A549 (cell line): Measurements from ENCODE around the gene TRIM43. TPM values are rescaled to one million over a fixed set of nuclear protein-coding genes. Genes with fewer than 3 reads are reported as not detected.

Experiments
- ATAC-seq, 2 experiments: fragments of 200-7000 bp in 1 of 2; fragments of >200 bp in 1 of 2; cut with Nextera tagmentation in 1 of 2; cut with Tn5 transposase in 1 of 2; 3 replicates each; pipeline versions ENCODE4 v1.8.0 to v1.9.1; 2018 to 2020; ENCODE audit warnings: mild to moderate bottlenecking in 1 of 2, moderate library complexity in 1 of 2
- CTCF ChIA-PET: fragments of 300-600 bp; sonication (Branson Sonifier 250); formaldehyde crosslinking; extraction: SDS; loops from one replicate; lab custom pipeline; 2021; ENCODE audit warnings: antibody characterized with exemption, inconsistent platforms; lab: Yijun Ruan, JAX
- POLR2A ChIA-PET: fragments of 350-600 bp; formaldehyde crosslinking; extraction: SDS; loops from one replicate; lab custom pipeline; 2021; ENCODE audit warnings: antibody characterized with exemption, inconsistent platforms; lab: Yijun Ruan, JAX
- DNase-seq, 2 experiments: peaks; one replicate each; pipeline versions ENCODE4 v3.0.0 to v3.0.0-alpha.2; 2011 to 2016; ENCODE audit warnings: low read depth in 1 of 2, low spot score in 1 of 2
- FAIRE-seq: peaks from 2 replicates; lab custom pipeline; 2011; peaks lifted over from hg19 to GRCh38; lab: Jason Lieb, UNC
- H3K27ac ChIP-seq, 2 experiments: fragments of >200 bp; sonication (Bioruptor Twin); formaldehyde crosslinking; 3 replicates each; pipeline ENCODE4 v1.5.1; 2016 to 2017
- H3K4me1 ChIP-seq: fragments of >200 bp; sonication (Bioruptor Twin); formaldehyde crosslinking; 3 replicates; pipeline ENCODE4 v1.6.1; 2016
- H3K4me2 ChIP-seq: fragments of >200 bp; sonication (Bioruptor Twin); formaldehyde crosslinking; 3 replicates; pipeline ENCODE4 v1.6.1; 2016
- H3K4me3 ChIP-seq: fragments of >200 bp; sonication (Bioruptor Twin); formaldehyde crosslinking; 3 replicates; pipeline ENCODE4 v1.5.1; 2016
- H3K9me3 ChIP-seq: fragments of >200 bp; sonication (Bioruptor Twin); formaldehyde crosslinking; 3 replicates; pipeline ENCODE4 v1.6.1; 2016
- BCL3 ChIP-seq: fragments of >200 bp; sonication (Bioruptor Twin); formaldehyde crosslinking; IDR thresholded peaks from 3 replicates; pipeline ENCODE4 v1.6.1; 2016
- BHLHE40 ChIP-seq: IDR thresholded peaks from 2 replicates; pipeline ENCODE4 v1.6.1; 2012; ENCODE audit warnings: low read depth, low read length, inconsistent platforms
- CEBPB ChIP-seq, 2 experiments: fragments of >200 bp in 1 of 2; sonication (Bioruptor Twin) in 1 of 2; formaldehyde crosslinking in 1 of 2; IDR thresholded peaks; 2 replicates each; pipeline ENCODE4 v1.6.1; 2012 to 2016
- CHD2 ChIP-seq: fragments of 150-350 bp; IDR thresholded peaks from 2 replicates; pipeline ENCODE4 v1.6.1; 2014; ENCODE audit warnings: low read length; ENCODE audit not compliant: partially characterized antibody
- CHD4 ChIP-seq: fragments of 200-600 bp; sonication (generic); IDR thresholded peaks from 2 replicates; pipeline ENCODE4 v1.6.1; 2016; ENCODE audit warnings: antibody characterized with exemption, mild to moderate bottlenecking, borderline replicate concordance
- CTCF ChIP-seq: fragments of >200 bp; sonication (Bioruptor Twin); formaldehyde crosslinking; IDR thresholded peaks from 3 replicates; pipeline ENCODE4 v1.5.1; 2016
- EHF ChIP-seq: fragments of 250-450 bp; sonication (Bioruptor Pico); IDR thresholded peaks from 2 replicates; pipeline ENCODE4 v1.5.0; 2020; ENCODE audit warnings: mild to moderate bottlenecking
- FOSB ChIP-seq: fragments of 250-450 bp; sonication (Bioruptor Pico); IDR thresholded peaks from 2 replicates; pipeline ENCODE4 v1.5.0; 2020; ENCODE audit warnings: mild to moderate bottlenecking, moderate library complexity
- FOSL2 ChIP-seq, 2 experiments: fragments of 450-650 bp in 1 of 2; fragments of >200 bp in 1 of 2; sonication (Bioruptor Twin) in 1 of 2; formaldehyde crosslinking; IDR thresholded peaks; 2 replicates each; pipeline versions ENCODE4 v1.5.0 to v1.6.1; 2016 to 2020; ENCODE audit warnings: mild to moderate bottlenecking in 1 of 2, moderate library complexity in 1 of 2
- HES2 ChIP-seq: fragments of >200 bp; sonication (Bioruptor Twin); formaldehyde crosslinking; IDR thresholded peaks from 2 replicates; pipeline ENCODE4 v1.6.1; 2016
- HEYL ChIP-seq: fragments of 250-450 bp; sonication (Bioruptor Pico); IDR thresholded peaks from 2 replicates; pipeline ENCODE4 v1.8.0; 2021; ENCODE audit warnings: mild to moderate bottlenecking, moderate library complexity
- HMGXB4 ChIP-seq: fragments of 250-450 bp; sonication (Bioruptor Pico); IDR thresholded peaks from 2 replicates; pipeline ENCODE4 v1.5.0; 2021; ENCODE audit warnings: mild to moderate bottlenecking, moderate library complexity, borderline replicate concordance
- JUN ChIP-seq, 2 experiments: fragments of >200 bp; sonication (Bioruptor Twin); formaldehyde crosslinking; IDR thresholded peaks; 2 replicates in 1 of 2; 3 replicates in 1 of 2; pipeline ENCODE4 v1.6.1; 2016 to 2017
- KDM5A ChIP-seq: fragments of 200-600 bp; sonication (generic); IDR thresholded peaks from 2 replicates; pipeline ENCODE4 v1.6.1; 2016; ENCODE audit warnings: antibody characterized with exemption, mild to moderate bottlenecking
- POLR2AphosphoS2 ChIP-seq: conservative IDR thresholded peaks from 2 replicates; pipeline ENCODE4 v1.6.1; 2012; ENCODE audit warnings: low read length, improper control_type of control experiment, inconsistent platforms
- RNF2 ChIP-seq: fragments of 200-600 bp; sonication (generic); IDR thresholded peaks from 2 replicates; pipeline ENCODE4 v1.6.1; 2016; ENCODE audit warnings: low read depth, mild to moderate bottlenecking, antibody characterized with exemption, moderate library complexity, borderline replicate concordance
- SMC3 ChIP-seq: fragments of >200 bp; sonication (Bioruptor Twin); formaldehyde crosslinking; IDR thresholded peaks from 3 replicates; pipeline ENCODE4 v1.6.1; 2018; ENCODE audit warnings: inconsistent platforms
- ZC3H11A ChIP-seq: fragments of 450-650 bp; IDR thresholded peaks from 2 replicates; pipeline ENCODE4 v1.6.1; 2014; ENCODE audit warnings: antibody characterized with exemption, mild to moderate bottlenecking
- ZFP36 ChIP-seq: fragments of 450-650 bp; IDR thresholded peaks from 2 replicates; pipeline ENCODE4 v1.6.1; 2014; ENCODE audit warnings: borderline replicate concordance; ENCODE audit not compliant: partially characterized antibody
- WGBS: methylation state at CpG from one replicate; pipeline ENCODE4 v1.1.6; 2017; ENCODE audit errors: missing lambda C conversion rate; 5-methylcytosine and 5-hydroxymethylcytosine counted together
- polyA plus RNA-seq, 4 experiments: library from polyadenylated mRNA; depleted of rRNA in 3 of 4; stranded (reverse); fragments of >200 nt; fragmentation: RNase III in 1 of 4; extraction: RNeasy Plus Mini Kit Qiagen cat#74134 plus additional on column Dnase treatment in 1 of 4; gene quantifications; 2 replicates in 3 of 4; 3 replicates in 1 of 4; pipeline ENCODE4 v1.2.3, GENCODE V29; 2011 to 2017

TRIM43 gene
- polyA plus RNA-seq, 2 of the 4 experiments (the other 2 are of a cell fraction): not detected

GRCh38 chr2:95552911-95553310 is 38.9 kb upstream of the TRIM43 start (continued):
- TF ChIP-seq HMGXB4 (CRISPR knock-in tag) (no peak), HES2 (no peak), FOSL2 (IDR thresholded peaks at IDR 0.05) (no peak), FOSL2 (CRISPR knock-in tag; IDR thresholded peaks at IDR 0.05) (no peak), SMC3 (no peak)
- TF ChIP-seq, all 56 proteins: peak for 0

GRCh38 chr2:95569170-95569569 is 22.6 kb upstream of the TRIM43 start:
- FAIRE-seq: no peak
- DNase-seq: no peak
- no peak overlapping the region for H3K27ac ChIP-seq
- H3K4me2 ChIP-seq: no peak overlapping the region
- H3K4me3 ChIP-seq: no peak overlapping the region
- no peaks in the 10 kb centered on the region for H3K4me1 ChIP-seq
- no peaks in the 10 kb centered on the region for H3K9me3 ChIP-seq
- TF ChIP-seq BCL3 (no peak), EHF (no peak), RNF2 (no peak), CHD2 (no peak), FOSB (CRISPR knock-in tag) (no peak), POLR2AphosphoS2 (no peak)
- POLR2A ChIA-PET: no interaction called here
- 2% methylated on average over 2 of the region's 2 CpGs for WGBS
- ATAC-seq: no peak
- CTCF ChIA-PET: no interaction called here

- H3K27ac ChIP-seq: no peak overlapping the region
- H3K9me3 ChIP-seq: no peaks in the 10 kb centered on the region
- no peak overlapping the region for H3K4me2 ChIP-seq
- ChIA-PET CTCF (no interaction called here), POLR2A (no interaction called here)
- no peak for ATAC-seq
- DNase-seq: no peak
- H3K4me1 ChIP-seq: no peaks in the 10 kb centered on the region
- no peak overlapping the region for H3K4me3 ChIP-seq
- no peak for FAIRE-seq
- TF ChIP-seq CEBPB (IDR thresholded peaks at IDR 0.05) (no peak), HEYL (CRISPR knock-in tag) (no peak), ZFP36 (no peak), JUN (IDR thresholded peaks at IDR 0.05) (no peak)
- WGBS: 4% methylated on average over 2 of the region's 2 CpGs
Observed at GRCh38 chr2:95573866-95574265, 17.9 kb upstream of the TRIM43 start.

- Histone ChIP-seq H3K4me2 (no peak overlapping the region), H3K4me3 (no peak overlapping the region), H3K27ac (no peak overlapping the region), H3K4me1 (no peaks in the 10 kb centered on the region), H3K9me3 (no peaks in the 10 kb centered on the region)
- POLR2A ChIA-PET: no interaction called here
- DNase-seq: no peak
- no peak for ATAC-seq
- no peak for FAIRE-seq
- no peak for TF ChIP-seq ZC3H11A
- no peak for TF ChIP-seq BHLHE40
- TF ChIP-seq SMC3: no peak
- no peak for TF ChIP-seq BCL3
- TF ChIP-seq CHD4: no peak
- no peak for TF ChIP-seq KDM5A
- TF ChIP-seq RNF2: no peak
- TF ChIP-seq CTCF: no peak
- 34% methylated on average over 4 of the region's 4 CpGs for WGBS
- CTCF ChIA-PET: no interaction called here
Observed at GRCh38 chr2:95574506-95574905, 17.3 kb upstream of the TRIM43 start.
